SHP77 (cell line): ENCODE results near the gene GPATCH2.
A peak's percentile ranks its signal among the peaks of the same experiment; 100 is the strongest.
"Not testable (repeated sequence)": the region's sequence is repeated elsewhere in the genome, so short reads cannot be mapped to it uniquely, and the experiment has no call there.

Experiments
- DNase-seq, 2 experiments: peaks; one replicate each; lab custom pipeline; 2025; lab: John Stamatoyannopoulos, UW

The GPATCH2 gene

GRCh38 chr1:217443845-217444244 lies 187.0 kb downstream of the GPATCH2 start:
- no peak for DNase-seq

GRCh38 chr1:217437376-217437775 lies 193.5 kb downstream of the GPATCH2 start:
- DNase-seq: no peak

- no peak for DNase-seq
Measured at GRCh38 chr1:217435204-217435603, 195.7 kb downstream of the GPATCH2 start.

GRCh38 chr1:217433664-217434063 lies 197.2 kb downstream of the GPATCH2 start:
- DNase-seq: no peak

GRCh38 chr1:217432339-217432738 lies 198.6 kb downstream of the GPATCH2 start:
- no peak for DNase-seq

- no peak for DNase-seq
Measured at GRCh38 chr1:217431395-217431794, 199.5 kb downstream of the GPATCH2 start.

- DNase-seq: no peak
Measured at GRCh38 chr1:217425422-217425821, 205.5 kb downstream of the GPATCH2 start.

- no peak for DNase-seq
Measured at GRCh38 chr1:217419194-217419551, 211.7 kb downstream of the GPATCH2 start.

GRCh38 chr1:217418269-217419193 lies 212.4 kb downstream of the GPATCH2 start:
- no peak for DNase-seq

- DNase-seq: no peak
Measured at GRCh38 chr1:217417363-217417762, 213.5 kb downstream of the GPATCH2 start.

- DNase-seq: no peak
Measured at GRCh38 chr1:217407534-217408001, 223.3 kb downstream of the GPATCH2 start.

- DNase-seq: peak in 1 of 2 experiments; percentile 3
Measured at GRCh38 chr1:217403026-217403720, 227.7 kb downstream of the GPATCH2 start.

GRCh38 chr1:217402301-217402700 lies 228.6 kb downstream of the GPATCH2 start:
- no peak for DNase-seq

GRCh38 chr1:217393896-217394295 lies 237.0 kb downstream of the GPATCH2 start:
- DNase-seq: no peak

GRCh38 chr1:217392441-217392840 lies 238.4 kb downstream of the GPATCH2 start:
- DNase-seq: no peak

- no peak for DNase-seq
Measured at GRCh38 chr1:217389895-217390294, 241.0 kb downstream of the GPATCH2 start.

GRCh38 chr1:217388522-217389065 lies 242.3 kb downstream of the GPATCH2 start:
- DNase-seq: no peak

GRCh38 chr1:217381773-217382172 lies 249.1 kb downstream of the GPATCH2 start:
- not testable (repeated sequence) for DNase-seq

- not testable (repeated sequence) for DNase-seq
Measured at GRCh38 chr1:217379804-217380203, 251.1 kb downstream of the GPATCH2 start.

GRCh38 chr1:217379336-217379735 lies 251.6 kb downstream of the GPATCH2 start:
- DNase-seq: no peak
